A549 (cell line): ENCODE data around the gene BTC. TPM values are rescaled to one million over a fixed set of nuclear protein-coding genes. Genes with fewer than 3 reads are reported as not detected.

Experiments used
- ATAC-seq, 2 experiments: fragments of 200-7000 bp in 1 of 2; fragments of >200 bp in 1 of 2; cut with Nextera tagmentation in 1 of 2; cut with Tn5 transposase in 1 of 2; 3 replicates each; pipeline versions ENCODE4 v1.8.0 to v1.9.1; 2018 to 2020; ENCODE audit warnings: mild to moderate bottlenecking in 1 of 2, moderate library complexity in 1 of 2
- CTCF ChIA-PET: fragments of 300-600 bp; sonication (Branson Sonifier 250); formaldehyde crosslinking; extraction: SDS; loops from one replicate; lab custom pipeline; 2021; ENCODE audit warnings: antibody characterized with exemption, inconsistent platforms; lab: Yijun Ruan, JAX
- POLR2A ChIA-PET: fragments of 350-600 bp; formaldehyde crosslinking; extraction: SDS; loops from one replicate; lab custom pipeline; 2021; ENCODE audit warnings: antibody characterized with exemption, inconsistent platforms; lab: Yijun Ruan, JAX
- DNase-seq, 2 experiments: peaks; one replicate each; pipeline versions ENCODE4 v3.0.0 to v3.0.0-alpha.2; 2011 to 2016; ENCODE audit warnings: low read depth in 1 of 2, low spot score in 1 of 2
- FAIRE-seq: peaks from 2 replicates; lab custom pipeline; 2011; peaks lifted over from hg19 to GRCh38; lab: Jason Lieb, UNC
- H3K27ac ChIP-seq, 2 experiments: fragments of >200 bp; sonication (Bioruptor Twin); formaldehyde crosslinking; 3 replicates each; pipeline ENCODE4 v1.5.1; 2016 to 2017
- H3K4me1 ChIP-seq: fragments of >200 bp; sonication (Bioruptor Twin); formaldehyde crosslinking; 3 replicates; pipeline ENCODE4 v1.6.1; 2016
- H3K4me2 ChIP-seq: fragments of >200 bp; sonication (Bioruptor Twin); formaldehyde crosslinking; 3 replicates; pipeline ENCODE4 v1.6.1; 2016
- H3K4me3 ChIP-seq: fragments of >200 bp; sonication (Bioruptor Twin); formaldehyde crosslinking; 3 replicates; pipeline ENCODE4 v1.5.1; 2016
- H3K9me3 ChIP-seq: fragments of >200 bp; sonication (Bioruptor Twin); formaldehyde crosslinking; 3 replicates; pipeline ENCODE4 v1.6.1; 2016
- CEBPB ChIP-seq, 2 experiments: fragments of >200 bp in 1 of 2; sonication (Bioruptor Twin) in 1 of 2; formaldehyde crosslinking in 1 of 2; IDR thresholded peaks; 2 replicates each; pipeline ENCODE4 v1.6.1; 2012 to 2016
- E2F6 ChIP-seq: IDR thresholded peaks from 2 replicates; pipeline ENCODE4 v1.6.1; 2012; ENCODE audit warnings: low read depth, borderline replicate concordance
- FOSL2 ChIP-seq, 2 experiments: fragments of 450-650 bp in 1 of 2; fragments of >200 bp in 1 of 2; sonication (Bioruptor Twin) in 1 of 2; formaldehyde crosslinking; IDR thresholded peaks; 2 replicates each; pipeline versions ENCODE4 v1.5.0 to v1.6.1; 2016 to 2020; ENCODE audit warnings: mild to moderate bottlenecking in 1 of 2, moderate library complexity in 1 of 2
- HOXB5 ChIP-seq: fragments of 250-450 bp; sonication (Bioruptor Pico); IDR thresholded peaks from 2 replicates; pipeline ENCODE4 v1.5.0; 2020; ENCODE audit warnings: mild to moderate bottlenecking, moderate library complexity
- JUN ChIP-seq, 2 experiments: fragments of >200 bp; sonication (Bioruptor Twin); formaldehyde crosslinking; IDR thresholded peaks; 2 replicates in 1 of 2; 3 replicates in 1 of 2; pipeline ENCODE4 v1.6.1; 2016 to 2017
- MAX ChIP-seq: IDR thresholded peaks from 2 replicates; pipeline ENCODE4 v1.6.1; 2012
- NFE2L2 ChIP-seq: fragments of 150-350 bp; conservative IDR thresholded peaks from 2 replicates; pipeline ENCODE4 v1.6.1; 2014; ENCODE audit warnings: low read length
- NPAS2 ChIP-seq: fragments of 250-450 bp; sonication (Bioruptor Pico); IDR thresholded peaks from 2 replicates; pipeline ENCODE4 v1.8.0; 2022; ENCODE audit warnings: mild to moderate bottlenecking, moderate library complexity, borderline replicate concordance
- PHF8 ChIP-seq: fragments of 200-600 bp; sonication (generic); IDR thresholded peaks from 2 replicates; pipeline ENCODE4 v1.6.1; 2016; ENCODE audit warnings: low read depth, mild to moderate bottlenecking, antibody characterized with exemption, moderate library complexity, borderline replicate concordance
- RAD21 ChIP-seq, 2 experiments: fragments of >200 bp in 1 of 2; sonication (Bioruptor Twin) in 1 of 2; formaldehyde crosslinking in 1 of 2; IDR thresholded peaks in 1 of 2; conservative IDR thresholded peaks in 1 of 2; 2 replicates in 1 of 2; 3 replicates in 1 of 2; pipeline ENCODE4 v1.6.1; 2012 to 2018; ENCODE audit warnings: inconsistent platforms in 1 of 2
- RCOR1 ChIP-seq: fragments of 150-350 bp; IDR thresholded peaks from 2 replicates; pipeline ENCODE4 v1.6.1; 2014; ENCODE audit warnings: antibody characterized with exemption, low read length, low read depth
- RFX5 ChIP-seq: fragments of 450-650 bp; IDR thresholded peaks from 2 replicates; pipeline ENCODE4 v1.7.1; 2014; ENCODE audit warnings: antibody characterized with exemption, mild to moderate bottlenecking, moderate library complexity
- SMC3 ChIP-seq: fragments of >200 bp; sonication (Bioruptor Twin); formaldehyde crosslinking; IDR thresholded peaks from 3 replicates; pipeline ENCODE4 v1.6.1; 2018; ENCODE audit warnings: inconsistent platforms
- TFCP2L1 ChIP-seq: fragments of 250-450 bp; sonication (Bioruptor Pico); IDR thresholded peaks from 2 replicates; pipeline ENCODE4 v1.5.0; 2021; ENCODE audit warnings: mild to moderate bottlenecking
- ZC3H11A ChIP-seq: fragments of 450-650 bp; IDR thresholded peaks from 2 replicates; pipeline ENCODE4 v1.6.1; 2014; ENCODE audit warnings: antibody characterized with exemption, mild to moderate bottlenecking
- WGBS: methylation state at CpG from one replicate; pipeline ENCODE4 v1.1.6; 2017; ENCODE audit errors: missing lambda C conversion rate; 5-methylcytosine and 5-hydroxymethylcytosine counted together
- polyA plus RNA-seq, 4 experiments: library from polyadenylated mRNA; depleted of rRNA in 3 of 4; stranded (reverse); fragments of >200 nt; fragmentation: RNase III in 1 of 4; extraction: RNeasy Plus Mini Kit Qiagen cat#74134 plus additional on column Dnase treatment in 1 of 4; gene quantifications; 2 replicates in 3 of 4; 3 replicates in 1 of 4; pipeline ENCODE4 v1.2.3, GENCODE V29; 2011 to 2017
- TF ChIP-seq, protein P1 (sequence below): fragments of 150-350 bp; IDR thresholded peaks from 2 replicates; pipeline ENCODE4 v1.6.1; 2014; ENCODE audit warnings: low read depth, mild to moderate bottlenecking, low read length
- TF ChIP-seq, protein P2 (sequence below): fragments of 250-450 bp; sonication (Bioruptor Pico); IDR thresholded peaks from 2 replicates; pipeline ENCODE4 v1.5.0; 2020; ENCODE audit warnings: low read depth, mild to moderate bottlenecking, moderate library complexity
- TF ChIP-seq, protein P3 (sequence below): fragments of >200 bp; sonication (Bioruptor Twin); formaldehyde crosslinking; IDR thresholded peaks from 3 replicates; pipeline ENCODE4 v1.5.1; 2016

The BTC gene
- polyA plus RNA-seq, 2 of the 4 experiments (the other 2 are of a cell fraction): 1.6 to 6.0 TPM

GRCh38 chr4:74800310-74800709, 6.0 kb upstream of the BTC start:
- no peaks in the 10 kb centered on the region for H3K9me3 ChIP-seq
- no peaks in the 10 kb centered on the region for H3K4me1 ChIP-seq
- no peak overlapping the region for H3K4me2 ChIP-seq
- TF ChIP-seq, protein P1, sequence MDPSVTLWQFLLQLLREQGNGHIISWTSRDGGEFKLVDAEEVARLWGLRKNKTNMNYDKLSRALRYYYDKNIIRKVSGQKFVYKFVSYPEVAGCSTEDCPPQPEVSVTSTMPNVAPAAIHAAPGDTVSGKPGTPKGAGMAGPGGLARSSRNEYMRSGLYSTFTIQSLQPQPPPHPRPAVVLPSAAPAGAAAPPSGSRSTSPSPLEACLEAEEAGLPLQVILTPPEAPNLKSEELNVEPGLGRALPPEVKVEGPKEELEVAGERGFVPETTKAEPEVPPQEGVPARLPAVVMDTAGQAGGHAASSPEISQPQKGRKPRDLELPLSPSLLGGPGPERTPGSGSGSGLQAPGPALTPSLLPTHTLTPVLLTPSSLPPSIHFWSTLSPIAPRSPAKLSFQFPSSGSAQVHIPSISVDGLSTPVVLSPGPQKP: no peak
- no peak for TF ChIP-seq PHF8
- TF ChIP-seq, protein P2, sequence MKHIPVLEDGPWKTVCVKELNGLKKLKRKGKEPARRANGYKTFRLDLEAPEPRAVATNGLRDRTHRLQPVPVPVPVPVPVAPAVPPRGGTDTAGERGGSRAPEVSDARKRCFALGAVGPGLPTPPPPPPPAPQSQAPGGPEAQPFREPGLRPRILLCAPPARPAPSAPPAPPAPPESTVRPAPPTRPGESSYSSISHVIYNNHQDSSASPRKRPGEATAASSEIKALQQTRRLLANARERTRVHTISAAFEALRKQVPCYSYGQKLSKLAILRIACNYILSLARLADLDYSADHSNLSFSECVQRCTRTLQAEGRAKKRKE (CRISPR knock-in tag): no peak
- TF ChIP-seq RAD21 (conservative IDR thresholded peaks at IDR 0.05 in 1 of 2, IDR thresholded peaks at IDR 0.05 in 1 of 2): no peak
- no peak for TF ChIP-seq RFX5
- TF ChIP-seq TFCP2L1: no peak
- no peak for ATAC-seq
- WGBS: 62% methylated on average over 3 of the region's 3 CpGs
- no peak for FAIRE-seq
- CTCF ChIA-PET: interaction anchor here (1.3 kb wide), 1 partner anchor 10 kb away, joined by 3 read pairs; no protein-coding TSS in a partner anchor
- H3K27ac ChIP-seq: no peak overlapping the region
- DNase-seq: no peak
- POLR2A ChIA-PET: no interaction called here
- H3K4me3 ChIP-seq: no peak overlapping the region

- no peak overlapping the region for H3K27ac ChIP-seq
- FAIRE-seq: no peak
- ChIA-PET POLR2A (no interaction called here), CTCF (no interaction called here)
- H3K4me2 ChIP-seq: no peak overlapping the region
- no peaks in the 10 kb centered on the region for H3K9me3 ChIP-seq
- no peak overlapping the region for H3K4me3 ChIP-seq
- ATAC-seq: no peak
- DNase-seq: no peak
- 96% methylated on average over 4 of the region's 4 CpGs for WGBS
- peaks cover 5% of the 10 kb centered on the region; the same call in 1 of the 3 replicates for H3K4me1 ChIP-seq
- TF ChIP-seq FOSL2 (IDR thresholded peaks at IDR 0.05) (no peak), FOSL2 (CRISPR knock-in tag; IDR thresholded peaks at IDR 0.05) (no peak), NPAS2 (CRISPR knock-in tag) (no peak), RCOR1 (no peak), ZC3H11A (no peak), NFE2L2 (no peak), CEBPB (IDR thresholded peaks at IDR 0.05) (no peak)
Measured at GRCh38 chr4:74796631-74797030, 2.3 kb upstream of the BTC start.

GRCh38 chr4:74793757-74794381, 454 bp downstream of the BTC start:
- CTCF ChIA-PET: interaction anchor here (0.5 to 2.3 kb wide), 16 partner anchors 9 to 1631 kb away, joined by 3 to 12 read pairs (median 5); no protein-coding TSS in a partner anchor

More at GRCh38 chr4:74793757-74794381, 454 bp downstream of the BTC start:
- POLR2A ChIA-PET: interaction anchor here (0.7 to 1.4 kb wide), 4 partner anchors 62 to 720 kb away, joined by 3 to 4 read pairs (median 3); partner anchors contain the start of genes RCHY1 and THAP6
- H3K27ac ChIP-seq: peak overlapping the region; percentile 83 to 92
- TF ChIP-seq SMC3 (peak; percentile 22; the same call in 1 of the 3 replicates), MAX (peak; percentile 66), RAD21 (conservative IDR thresholded peaks at IDR 0.05 in 1 of 2, IDR thresholded peaks at IDR 0.05 in 1 of 2) (peak in 1 of 2 experiments; percentile 23; a peak in 1 of 5 replicates), HOXB5 (CRISPR knock-in tag) (no peak), JUN (IDR thresholded peaks at IDR 0.05) (0 out of 5 replicates have a peak, but pooled peaks of 1 of the 2 experiments have one; percentile 13), E2F6 (peak; percentile 65; the same call in 1 of the 2 replicates)
- TF ChIP-seq, protein P2 (CRISPR knock-in tag): no peak
- TF ChIP-seq, protein P3, sequence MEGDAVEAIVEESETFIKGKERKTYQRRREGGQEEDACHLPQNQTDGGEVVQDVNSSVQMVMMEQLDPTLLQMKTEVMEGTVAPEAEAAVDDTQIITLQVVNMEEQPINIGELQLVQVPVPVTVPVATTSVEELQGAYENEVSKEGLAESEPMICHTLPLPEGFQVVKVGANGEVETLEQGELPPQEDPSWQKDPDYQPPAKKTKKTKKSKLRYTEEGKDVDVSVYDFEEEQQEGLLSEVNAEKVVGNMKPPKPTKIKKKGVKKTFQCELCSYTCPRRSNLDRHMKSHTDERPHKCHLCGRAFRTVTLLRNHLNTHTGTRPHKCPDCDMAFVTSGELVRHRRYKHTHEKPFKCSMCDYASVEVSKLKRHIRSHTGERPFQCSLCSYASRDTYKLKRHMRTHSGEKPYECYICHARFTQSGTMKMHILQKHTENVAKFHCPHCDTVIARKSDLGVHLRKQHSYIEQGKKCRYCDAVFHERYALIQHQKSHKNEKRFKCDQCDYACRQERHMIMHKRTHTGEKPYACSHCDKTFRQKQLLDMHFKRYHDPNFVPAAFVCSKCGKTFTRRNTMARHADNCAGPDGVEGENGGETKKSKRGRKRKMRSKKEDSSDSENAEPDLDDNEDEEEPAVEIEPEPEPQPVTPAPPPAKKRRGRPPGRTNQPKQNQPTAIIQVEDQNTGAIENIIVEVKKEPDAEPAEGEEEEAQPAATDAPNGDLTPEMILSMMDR: peak; percentile 44
- H3K4me3 ChIP-seq: peak overlapping the region; percentile 88
- ATAC-seq (peak; percentile 91 to 93), DNase-seq (peak; percentile 37 to 66), FAIRE-seq (no peak)
- WGBS: 8% methylated on average over 5 of the region's 42 CpGs
- peak overlapping the region; percentile 85 for H3K4me2 ChIP-seq
- H3K9me3 ChIP-seq: no peaks in the 10 kb centered on the region
- peaks cover 5% of the 10 kb centered on the region; the same call in 1 of the 3 replicates for H3K4me1 ChIP-seq
